SK-N-MC (cell line): Measurements from ENCODE around the gene HDDC2.

Source experiments
- EZH2 ChIP-seq: fragments of 200-600 bp; sonication (generic); IDR thresholded peaks from one replicate; pipeline ENCODE4 v1.6.1; 2017; ENCODE audit warnings: antibody characterized with exemption
- FOXP2 ChIP-seq: optimal IDR thresholded peaks from 2 replicates; pipeline ENCODE3; 2011; ENCODE audit warnings: mild to moderate bottlenecking, moderate library complexity; ENCODE audit not compliant: insufficient read depth; ENCODE audit errors: extremely low read length, control extremely low read depth
- POLR2AphosphoS5 ChIP-seq: IDR thresholded peaks from 2 replicates; pipeline ENCODE4 v1.6.1; 2012; ENCODE audit warnings: mild to moderate bottlenecking, low read depth, low read length, borderline replicate concordance

DNA sequence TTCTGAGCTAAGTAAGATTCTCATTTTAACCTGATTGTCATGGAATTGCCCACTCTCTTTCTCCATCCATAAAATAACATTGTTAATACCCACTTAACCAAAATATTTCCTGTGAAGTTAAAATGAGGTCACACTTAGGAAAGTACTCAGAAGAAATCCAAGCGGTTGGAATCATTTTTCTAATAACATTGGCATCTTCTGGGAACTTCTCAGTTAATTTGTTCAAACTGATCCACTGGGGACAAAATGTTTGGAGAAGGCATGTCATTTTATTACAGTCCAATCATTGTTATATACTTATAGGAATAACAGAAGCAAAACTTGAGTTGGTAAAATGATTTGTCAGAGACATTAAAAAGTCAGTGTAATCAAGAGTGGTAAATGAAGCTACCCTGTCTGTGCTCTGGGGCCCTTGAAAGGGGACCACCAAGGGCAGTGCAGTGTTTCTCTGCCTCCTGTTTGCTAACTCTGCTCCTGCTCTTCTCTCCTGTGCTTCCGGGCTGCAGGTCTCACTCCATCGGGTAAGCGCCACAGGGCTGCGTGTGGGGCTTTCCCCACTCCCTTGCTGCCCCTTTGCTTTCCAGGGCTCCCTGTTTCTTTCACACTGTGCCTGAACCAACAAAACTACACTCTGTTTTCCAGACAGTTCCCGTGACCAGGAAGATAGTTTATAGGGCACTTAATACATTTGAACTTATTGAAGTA, 50.1 kb downstream of the HDDC2 start:
- TF ChIP-seq POLR2AphosphoS5 (no peak), EZH2 (no peak), FOXP2 (no peak)
